IPS-NIHi11 (cell line): ENCODE data around the gene PPP1R9A.

Source experiments
- DNase-seq: peaks from one replicate; pipeline ENCODE4 v3.0.0; 2012; ENCODE audit warnings: mixed read lengths, low spot score

Gene PPP1R9A

DNA sequence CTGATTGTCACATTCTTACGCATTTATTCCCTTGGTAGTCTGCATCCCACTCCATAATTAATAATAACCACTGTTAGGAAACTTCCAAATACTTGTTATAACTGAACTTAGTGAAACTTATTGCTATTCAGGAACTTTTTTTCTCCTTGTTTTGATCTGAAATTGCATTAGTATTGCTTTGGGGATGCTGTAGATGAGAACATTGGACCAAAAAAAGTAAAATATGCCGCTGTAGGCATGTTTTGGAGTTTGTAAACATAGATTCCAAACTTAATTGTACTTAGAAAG, 1.7 kb downstream of the PPP1R9A start:
- no peak for DNase-seq

DNA sequence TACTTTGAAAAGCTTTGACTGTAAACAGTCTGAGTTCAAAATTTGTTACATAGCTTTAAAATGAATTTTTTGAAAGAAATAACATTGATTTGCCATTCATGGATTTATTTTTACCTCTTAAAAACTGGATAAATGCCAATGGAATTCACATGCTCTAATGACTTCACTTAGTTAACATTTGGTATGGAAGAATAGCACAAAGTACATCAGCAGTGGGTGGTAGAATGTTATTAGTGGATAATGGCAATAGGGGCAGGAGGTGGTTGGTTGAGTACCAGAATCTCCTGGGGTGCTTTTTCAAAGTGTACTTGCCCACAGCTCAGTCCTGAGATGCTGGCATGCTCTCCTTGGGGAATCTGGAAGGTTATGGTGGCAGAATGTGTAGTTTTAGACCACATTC, 4.7 kb downstream of the PPP1R9A start:
- peak; percentile 24 for DNase-seq

DNA sequence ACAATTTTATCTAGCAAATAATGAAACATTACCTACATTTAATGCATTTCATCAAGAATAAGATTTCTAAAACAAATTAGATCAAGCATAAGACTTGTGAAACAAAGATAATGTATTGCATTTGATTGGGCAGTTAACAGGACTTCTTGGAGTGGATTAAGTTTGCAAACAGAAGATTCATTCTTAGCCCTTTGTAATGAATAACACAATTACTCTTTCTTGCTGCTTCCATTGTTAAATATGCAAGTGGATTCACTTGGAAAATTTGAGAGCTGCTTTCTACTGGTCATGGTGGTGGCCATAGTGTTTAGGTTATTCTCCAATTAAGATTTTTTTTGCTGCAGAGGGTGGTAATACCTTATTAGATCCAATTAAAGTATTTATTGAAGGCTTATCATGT, 6.0 kb downstream of the PPP1R9A start:
- no peak for DNase-seq

DNA sequence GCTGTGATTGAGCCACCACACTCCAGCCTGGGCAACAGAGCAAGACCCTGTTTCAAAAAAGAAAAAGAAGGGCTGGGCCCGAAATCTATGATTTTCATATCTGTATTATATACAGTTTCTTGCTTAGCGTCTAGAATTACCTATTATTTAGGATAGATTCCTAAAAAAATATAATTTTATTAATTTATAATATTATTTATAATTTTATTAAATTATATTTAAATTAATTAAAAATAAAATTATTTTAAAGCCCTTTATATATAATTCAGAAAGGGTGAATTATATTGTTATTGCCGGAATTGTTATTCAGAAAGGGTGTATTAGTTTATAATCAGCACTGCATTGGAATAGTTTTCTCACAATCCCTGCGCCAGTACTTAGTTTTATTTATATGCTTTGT, 14.5 kb downstream of the PPP1R9A start:
- DNase-seq = no peak

DNA sequence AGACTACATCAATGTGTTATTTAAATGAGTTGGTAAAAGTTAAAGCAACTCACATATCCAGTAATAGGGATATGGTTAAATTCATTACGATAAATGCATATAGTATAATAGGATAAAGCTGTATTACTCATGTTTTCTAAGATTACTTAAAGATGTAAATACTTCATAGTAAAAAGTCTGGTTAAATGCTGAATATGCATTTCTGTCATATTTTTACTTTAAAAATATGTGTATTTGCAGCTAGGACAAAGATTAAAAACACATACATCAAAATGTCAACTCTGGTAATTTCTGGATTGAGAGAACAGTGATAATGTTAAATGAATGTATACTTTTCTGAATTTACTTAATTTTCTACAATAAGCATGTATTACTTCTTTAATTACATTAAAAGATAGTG, 15.1 kb downstream of the PPP1R9A start:
- DNase-seq = no peak

DNA sequence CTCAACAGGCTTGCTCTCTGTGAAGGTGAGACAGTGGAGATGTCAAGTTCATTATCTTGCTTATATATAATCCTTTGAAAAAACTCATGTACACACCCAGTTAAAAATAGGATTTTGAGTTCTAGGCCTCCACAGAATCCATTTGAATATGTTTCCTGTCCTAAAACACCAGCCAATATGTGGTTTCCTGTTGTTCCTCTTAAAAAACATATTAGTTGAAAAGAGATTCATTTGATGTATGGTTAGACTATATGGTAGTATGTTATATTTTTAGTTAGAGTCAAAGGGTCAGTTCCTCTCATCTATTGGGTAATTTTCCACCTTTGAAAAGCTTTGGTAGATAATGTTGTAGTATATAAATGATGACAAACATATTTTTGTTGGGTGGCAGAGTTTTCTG, 16.0 kb downstream of the PPP1R9A start:
- no peak for DNase-seq

DNA sequence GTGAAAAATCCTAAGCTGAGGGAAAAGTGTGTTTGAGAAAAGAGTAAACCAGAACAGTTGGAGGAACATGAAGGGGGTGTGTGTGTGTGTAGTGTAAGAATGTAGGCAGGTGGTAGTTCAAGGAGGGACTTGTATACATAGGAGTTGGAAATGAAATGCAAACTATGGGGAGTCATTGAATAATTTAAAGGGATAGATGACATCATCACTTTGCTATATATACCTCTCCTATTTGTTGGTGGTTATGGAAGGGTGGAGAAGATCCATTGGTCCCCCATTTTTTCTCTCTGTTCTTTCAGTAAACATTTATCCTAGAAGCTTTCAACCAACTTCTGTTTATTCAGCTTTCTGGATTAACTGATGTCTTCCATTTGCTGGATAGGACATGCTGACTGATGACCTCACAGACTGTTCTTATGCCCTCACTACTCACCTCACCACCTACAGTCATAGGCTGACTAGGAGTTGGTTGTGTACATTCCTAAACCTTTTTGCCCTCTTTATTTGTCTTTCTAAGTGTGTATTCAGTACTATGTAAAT, 20.8 kb downstream of the PPP1R9A start:
- no peak for DNase-seq

DNA sequence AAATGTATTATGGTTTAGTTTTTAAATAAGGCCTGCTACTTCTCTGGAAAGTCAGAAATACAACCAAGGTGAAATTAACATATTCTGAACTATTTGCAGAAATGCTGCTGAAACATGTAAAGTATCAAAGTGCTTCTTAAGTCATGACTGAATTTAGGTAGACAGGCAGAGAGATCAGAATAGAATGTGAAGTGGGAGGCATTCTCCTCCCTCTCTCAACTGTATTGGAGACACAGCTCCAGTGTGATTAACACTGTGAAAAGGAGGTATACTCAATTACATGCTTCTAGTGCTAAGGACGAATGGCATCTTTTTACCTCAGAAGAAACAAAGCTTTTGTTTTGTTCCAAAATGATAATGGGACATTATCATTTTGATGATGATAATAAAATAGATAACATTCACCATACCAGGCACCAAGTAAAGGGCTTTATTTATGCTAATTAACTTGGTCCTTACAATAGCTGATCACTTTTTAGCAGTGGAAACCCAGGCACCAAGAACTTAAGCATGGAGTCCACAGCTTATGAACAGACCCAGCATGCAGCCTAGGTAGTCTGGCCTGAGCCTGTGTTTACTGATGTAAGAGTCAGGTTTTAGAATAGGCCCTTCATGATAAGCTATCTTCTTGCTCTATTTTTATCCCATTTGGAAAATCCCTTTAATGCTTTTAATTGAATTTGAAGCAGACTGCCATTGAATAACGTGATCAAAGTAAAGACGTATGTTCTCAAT, 26.0 kb downstream of the PPP1R9A start:
- no peak for DNase-seq

DNA sequence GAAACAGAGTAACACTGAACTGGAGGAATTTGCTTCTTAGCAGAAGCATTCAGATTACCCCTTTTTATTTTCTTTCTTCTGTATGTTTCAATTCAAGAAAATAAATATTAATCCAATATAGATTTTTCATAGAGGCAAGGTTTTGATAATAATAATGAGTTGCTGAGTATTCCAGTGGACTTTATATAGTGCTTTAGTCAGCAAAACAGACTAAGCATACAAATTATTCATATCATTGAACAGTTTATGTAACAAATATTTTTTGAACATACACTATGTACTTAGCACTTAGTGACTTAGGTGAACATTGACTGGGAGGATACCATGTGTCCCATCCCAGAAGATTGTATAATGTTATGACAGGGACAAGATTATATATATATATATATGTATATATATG, 32.0 kb downstream of the PPP1R9A start:
- no peak for DNase-seq

DNA sequence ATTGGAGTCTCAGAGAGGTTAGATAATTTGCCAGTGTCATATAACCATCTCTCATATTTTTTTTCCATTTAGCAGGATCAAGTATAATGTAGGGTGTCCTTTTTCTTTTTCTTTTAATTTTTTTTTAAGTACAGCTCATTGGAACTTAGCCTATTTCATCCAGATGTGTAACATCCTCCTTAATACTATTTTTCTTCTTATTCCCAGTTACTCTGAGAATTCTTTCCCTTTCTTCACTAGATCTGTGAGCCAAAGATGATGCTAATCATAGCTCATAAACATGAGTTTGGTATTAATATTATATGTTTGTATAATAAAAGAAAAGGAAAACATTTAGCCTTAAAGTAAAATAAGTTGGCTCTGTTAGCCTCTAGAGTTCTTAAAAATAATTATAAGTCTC, 32.8 kb downstream of the PPP1R9A start:
- no peak for DNase-seq

DNA sequence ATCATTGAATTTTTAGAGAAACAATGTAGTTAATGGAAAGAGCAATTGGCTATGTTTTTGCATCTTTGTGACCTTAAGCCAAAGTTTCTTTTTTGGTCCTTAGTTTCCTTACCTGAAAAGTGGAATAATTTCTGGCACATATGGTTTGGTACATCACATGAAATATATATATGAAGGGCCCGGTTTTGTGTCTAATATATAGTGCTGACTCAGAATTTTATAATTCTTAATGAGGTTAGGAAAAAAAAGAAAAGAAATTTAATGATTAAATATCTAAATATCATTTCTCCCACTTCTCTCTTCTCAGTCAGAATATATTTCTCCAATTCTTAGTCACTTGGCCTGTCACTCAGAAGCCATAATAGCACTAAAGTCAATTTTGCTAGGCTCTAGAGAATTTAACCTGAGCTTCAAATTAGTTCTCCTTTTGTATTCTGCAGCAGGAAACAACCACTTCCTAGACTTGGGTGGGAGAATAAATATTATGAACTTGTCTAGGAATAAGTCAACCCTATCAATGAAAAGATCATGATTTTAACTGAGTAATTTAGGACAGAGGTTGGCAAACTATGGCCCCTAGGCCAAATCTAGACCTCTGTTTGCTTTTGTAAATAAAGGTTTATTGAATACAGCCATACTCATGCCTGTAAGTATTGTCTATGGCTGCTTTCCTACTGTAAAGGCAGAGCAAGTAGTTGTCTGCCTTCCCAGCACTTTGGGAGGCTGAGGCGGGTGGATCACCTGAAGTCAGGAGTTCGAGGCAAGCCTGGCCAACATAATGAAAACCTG, 34.6 kb downstream of the PPP1R9A start:
- no peak for DNase-seq

DNA sequence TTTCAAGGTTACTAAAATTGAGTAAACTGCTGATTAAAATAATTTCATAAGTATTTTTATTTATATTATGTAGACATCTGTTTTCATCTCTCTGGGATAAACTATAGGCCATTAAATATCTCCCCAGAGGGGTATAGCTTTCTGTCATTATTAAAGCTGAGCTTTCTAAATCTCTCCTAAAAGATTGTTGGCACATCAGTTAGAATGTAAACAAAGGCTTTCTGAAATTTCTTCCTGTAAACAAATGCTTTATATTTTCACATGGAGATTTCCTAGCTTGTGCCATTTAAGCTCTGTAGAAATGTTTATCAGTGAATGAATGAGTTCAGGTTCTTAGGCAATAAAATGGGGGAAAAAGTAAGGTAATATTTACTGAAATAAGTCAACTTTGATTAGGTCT, 35.7 kb downstream of the PPP1R9A start:
- no peak for DNase-seq

DNA sequence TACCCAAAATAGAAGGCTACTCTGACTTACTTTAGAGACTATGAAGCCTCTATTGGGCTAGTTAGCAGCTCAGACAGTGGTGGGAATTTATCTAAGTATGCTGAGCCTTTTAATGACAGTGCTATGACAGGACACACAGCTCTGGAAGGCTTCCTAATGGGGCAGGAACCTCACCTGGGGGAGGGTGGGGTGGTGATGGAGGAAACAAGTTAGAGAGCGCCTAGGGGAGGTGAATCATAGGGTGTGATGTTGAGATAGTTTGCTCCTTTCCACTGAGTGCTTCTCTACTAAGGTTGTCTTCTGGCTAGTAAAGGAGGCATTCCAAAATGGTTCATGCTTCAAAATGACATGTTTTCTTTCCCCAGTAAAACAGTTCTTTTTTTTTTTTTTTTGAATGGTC, 42.1 kb downstream of the PPP1R9A start:
- DNase-seq = no peak

DNA sequence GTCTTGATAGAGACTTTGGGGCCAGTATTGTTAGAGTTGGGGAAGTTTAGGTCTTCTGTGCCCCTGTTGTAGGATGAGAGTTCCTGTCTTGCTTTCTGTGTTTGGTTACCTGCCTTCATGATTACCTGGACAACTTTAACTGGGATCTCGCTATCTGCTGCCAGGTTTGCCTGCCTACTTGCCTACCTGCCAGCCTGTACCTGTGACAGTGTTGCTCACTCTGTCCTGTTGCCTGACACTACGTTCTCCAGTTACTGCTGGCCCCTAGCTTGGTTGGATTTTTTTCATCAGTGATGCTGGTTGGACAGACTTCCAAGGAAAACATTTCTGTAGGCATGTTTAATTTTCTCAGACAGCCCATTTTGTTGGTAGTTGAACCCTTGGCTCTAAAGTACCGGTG, 48.4 kb downstream of the PPP1R9A start:
- DNase-seq = no peak

DNA sequence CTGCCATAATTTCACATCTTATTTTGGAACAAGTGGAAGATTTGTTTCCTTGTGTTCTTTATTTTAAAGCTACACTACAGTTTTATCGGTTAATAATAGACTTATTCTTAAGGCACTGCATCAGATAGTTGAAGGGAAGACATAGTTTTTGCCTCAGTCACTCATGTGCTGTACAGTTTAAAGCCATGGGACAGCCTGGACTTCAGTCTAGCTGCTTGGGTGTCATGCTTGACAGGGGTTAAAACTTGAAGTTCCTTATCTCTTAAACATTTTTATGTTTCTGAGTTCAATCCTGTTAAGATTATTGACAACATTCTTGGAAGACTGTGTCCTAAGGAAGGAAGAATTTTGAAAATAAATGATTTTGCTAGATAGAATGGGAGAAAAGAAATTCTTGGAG, 49.7 kb downstream of the PPP1R9A start:
- DNase-seq = no peak

DNA sequence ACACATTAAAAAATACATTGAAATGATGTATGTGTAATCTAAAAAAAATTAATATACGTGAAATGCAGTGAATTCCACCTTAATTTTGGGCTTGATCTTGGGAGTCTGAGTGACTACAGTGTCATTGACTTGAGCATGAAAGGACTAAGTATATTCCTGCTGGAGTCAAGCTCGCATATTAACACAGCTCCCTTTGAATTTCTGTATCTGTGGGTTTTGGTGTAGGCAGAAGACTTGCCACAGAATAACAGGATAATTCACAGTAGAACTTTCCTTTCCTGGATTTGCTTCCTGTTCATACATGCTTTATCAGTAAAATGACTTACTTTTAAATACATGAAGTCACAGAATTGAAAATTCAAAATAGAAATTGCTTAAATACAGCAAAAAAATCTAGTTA, 55.3 kb downstream of the PPP1R9A start:
- DNase-seq = no peak

DNA sequence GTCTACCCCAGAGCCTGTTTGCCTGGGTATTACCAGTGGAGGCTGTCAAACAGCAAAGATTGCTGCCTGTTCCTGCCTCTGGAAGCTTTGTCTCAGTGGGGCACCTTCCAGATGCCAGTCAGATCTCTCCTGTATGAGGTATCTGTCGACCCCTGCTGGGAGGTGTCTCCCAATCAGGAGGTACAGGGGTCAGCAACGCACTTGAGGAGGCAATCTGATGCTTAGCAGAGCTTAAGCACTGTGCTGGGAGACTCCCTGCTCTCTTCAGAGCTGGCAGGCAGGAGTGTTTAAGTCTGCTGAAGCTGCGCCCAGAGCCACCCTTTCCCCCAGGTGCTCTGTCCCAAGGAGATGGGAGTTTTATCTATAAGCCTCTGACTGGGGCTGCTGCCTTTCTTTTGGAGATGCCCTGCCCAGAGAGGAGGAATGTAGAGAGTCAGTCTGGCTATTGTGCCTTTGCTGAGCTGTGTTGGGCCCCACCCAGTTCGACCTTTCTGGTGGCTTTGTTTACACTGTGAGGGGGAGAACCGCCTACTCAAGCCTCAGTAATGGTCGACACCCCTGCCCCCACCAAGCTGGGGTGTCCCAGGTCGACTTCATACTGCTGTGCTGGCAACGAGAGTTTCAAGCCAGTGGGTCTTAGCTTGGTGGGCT, 62.2 kb downstream of the PPP1R9A start:
- DNase-seq = no peak

DNA sequence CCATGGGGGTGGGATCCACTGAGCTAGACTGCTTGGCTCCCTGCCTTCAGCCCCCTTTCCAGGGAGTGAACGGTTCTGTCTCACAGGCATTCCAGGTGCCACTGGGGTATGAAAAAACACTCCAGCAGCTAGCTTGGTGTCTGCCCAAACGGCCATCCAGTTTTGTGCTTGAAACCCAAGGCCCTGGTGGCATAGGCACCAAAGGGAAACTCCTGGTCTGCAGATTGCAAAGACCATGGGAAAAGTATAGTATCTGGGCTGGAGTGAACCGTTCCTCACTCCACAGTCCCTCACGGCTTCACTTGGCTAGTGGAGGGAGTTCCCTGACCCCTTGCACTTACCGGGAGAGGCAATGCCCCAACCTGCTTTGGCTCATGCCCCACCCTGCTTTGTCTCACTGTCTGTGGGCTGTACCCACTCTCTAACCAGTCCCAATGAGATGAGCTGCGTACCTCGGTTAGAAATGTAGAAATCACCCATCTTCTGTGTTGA, 62.7 kb downstream of the PPP1R9A start:
- DNase-seq = no peak

DNA sequence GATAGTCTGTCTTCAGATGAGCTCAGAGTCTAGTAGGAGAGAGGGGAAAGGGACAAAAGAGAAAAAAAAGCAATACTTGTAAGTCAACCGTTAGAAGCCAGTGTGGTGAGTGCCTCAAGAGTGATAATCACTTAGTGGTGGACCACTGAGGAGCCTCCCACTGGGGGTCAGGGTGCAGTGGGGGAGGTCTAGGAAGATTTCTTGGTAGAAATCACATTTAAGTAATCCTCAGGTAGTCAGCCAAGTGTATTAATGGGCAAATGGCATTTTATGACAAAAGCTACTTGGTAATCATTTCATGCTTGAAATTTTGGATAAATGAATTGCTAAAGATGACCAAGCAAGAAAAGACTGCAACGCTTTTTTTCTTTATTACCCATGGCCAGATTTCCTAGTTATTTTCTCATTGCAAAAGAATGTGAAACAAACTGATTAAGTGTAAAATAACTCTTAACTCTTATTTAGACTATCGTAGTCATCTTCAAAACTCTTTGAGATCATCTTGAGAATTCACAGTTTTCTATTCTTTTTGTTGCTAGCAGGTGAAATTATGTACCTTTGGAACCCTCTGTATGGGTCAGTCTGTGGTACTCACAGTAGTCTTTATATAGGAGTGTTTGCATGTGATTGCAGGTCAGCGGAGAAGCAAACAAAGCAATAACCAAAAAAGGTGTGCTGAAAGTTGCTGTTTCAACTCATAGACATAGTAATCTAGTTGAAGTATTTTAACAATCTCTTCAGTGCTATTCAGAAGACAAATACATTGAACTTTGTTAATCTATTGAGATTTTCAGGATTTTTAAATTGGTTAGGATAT, 63.9 kb downstream of the PPP1R9A start:
- DNase-seq = no peak

DNA sequence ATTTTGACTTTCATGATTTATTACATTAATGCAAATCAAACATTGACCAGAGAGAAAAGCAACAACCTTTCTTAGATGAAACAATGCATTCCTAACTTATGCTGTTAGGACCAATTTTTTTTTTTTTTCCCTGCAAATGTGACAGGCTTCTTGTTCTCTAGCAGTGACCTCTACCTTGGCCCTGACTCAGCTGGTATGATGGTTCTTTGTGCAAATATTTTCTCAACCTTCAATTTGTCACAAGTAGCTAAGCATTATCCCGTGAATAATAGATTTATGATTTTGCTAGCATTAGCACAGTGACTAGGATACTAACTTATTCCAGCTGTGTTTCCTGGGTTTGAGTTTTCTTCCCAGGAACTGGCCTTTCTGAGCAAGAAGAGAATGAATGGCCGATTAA, 64.9 kb downstream of the PPP1R9A start:
- no peak for DNase-seq

DNA sequence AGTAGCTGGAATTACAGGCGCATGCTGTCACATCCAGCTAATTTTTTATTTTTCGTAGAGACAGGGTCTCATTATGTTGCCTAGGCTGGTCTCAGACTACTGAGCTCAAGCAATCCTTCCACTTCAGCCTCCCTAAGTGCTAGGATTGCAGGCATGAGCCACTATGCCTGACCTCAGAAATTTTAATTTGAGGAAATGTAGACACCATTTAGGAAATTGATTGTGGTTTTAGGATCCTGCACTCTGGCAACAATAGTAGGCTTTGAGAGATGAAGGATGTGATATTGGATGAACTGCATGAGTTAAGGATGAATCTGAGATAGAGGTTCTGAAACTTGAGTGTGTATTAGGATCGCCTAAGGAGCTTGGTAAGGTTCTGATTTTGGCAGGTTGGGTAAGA, 66.5 kb downstream of the PPP1R9A start:
- DNase-seq = no peak

DNA sequence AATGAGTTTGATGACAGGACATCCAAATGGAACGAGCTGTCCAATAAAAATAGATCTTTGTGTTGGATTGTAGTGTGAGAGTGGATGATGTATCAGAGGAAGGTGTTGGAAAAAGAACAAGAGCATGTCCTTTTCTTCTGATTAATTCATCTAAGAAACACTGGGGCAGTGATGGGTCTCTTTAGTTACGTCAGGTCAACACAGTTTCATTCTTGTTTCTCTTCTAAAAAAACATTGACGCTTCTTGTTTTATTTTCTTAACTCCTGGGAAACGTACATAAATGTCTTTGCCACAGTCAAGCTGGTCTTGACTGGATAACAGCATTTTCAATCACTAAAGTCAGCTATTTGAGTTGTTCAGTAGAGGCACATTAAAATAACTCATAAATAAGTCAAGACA, 67.0 kb downstream of the PPP1R9A start:
- DNase-seq = no peak
